A204.1 (cell line): ENCODE data around the gene SPTAN1.
"Not testable (repeated sequence)": the region's sequence is repeated elsewhere in the genome, so short reads cannot be mapped to it uniquely, and the experiment has no call there.

Experiments
- FAIRE-seq: peaks from 2 replicates; lab custom pipeline; 2012; peaks lifted over from hg19 to GRCh38; lab: Jason Lieb, UNC

Gene SPTAN1

DNA sequence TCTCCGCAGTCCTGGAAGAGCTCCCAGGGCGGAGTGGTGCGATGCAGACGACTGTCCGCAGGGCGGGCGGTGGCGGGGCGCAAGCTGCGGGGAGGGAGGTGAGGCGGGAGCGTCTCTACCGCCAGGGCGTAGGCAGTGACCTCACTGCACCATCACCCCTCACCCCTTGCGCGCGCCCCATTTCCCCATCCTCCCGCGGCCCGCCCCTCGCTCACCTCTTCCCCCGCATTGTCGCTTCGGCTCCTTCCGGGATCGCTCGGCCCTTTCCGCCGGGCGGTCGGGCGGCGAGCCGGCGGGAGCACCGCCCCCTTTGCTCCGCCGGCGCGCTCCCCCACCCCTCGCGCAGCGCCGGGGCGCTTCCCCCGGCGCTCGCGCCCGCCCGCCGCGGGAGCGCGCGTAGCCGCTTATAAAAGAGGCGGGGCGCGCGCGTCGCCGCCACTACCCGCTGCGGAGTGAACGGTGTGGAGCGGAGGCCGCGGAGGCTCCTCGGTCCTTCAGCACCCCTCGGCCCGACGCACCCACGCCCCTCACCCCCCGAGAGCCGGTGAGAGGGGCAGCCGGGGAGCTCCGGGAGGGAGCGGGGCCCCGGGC, at the start of gene SPTAN1:
Gene SPTAN1 (plus strand): TSS at position 435 of the 591 bp plus-strand sequence. CDS start 14,154 bp downstream, outside the sequence.
- FAIRE-seq = no peak

- FAIRE-seq = not testable (repeated sequence)
Observed at GRCh38 chr9:128503415-128503825, 49.0 kb upstream of the SPTAN1 start.

GRCh38 chr9:128503870-128504269, 48.5 kb upstream of the SPTAN1 start:
- FAIRE-seq = no peak

DNA sequence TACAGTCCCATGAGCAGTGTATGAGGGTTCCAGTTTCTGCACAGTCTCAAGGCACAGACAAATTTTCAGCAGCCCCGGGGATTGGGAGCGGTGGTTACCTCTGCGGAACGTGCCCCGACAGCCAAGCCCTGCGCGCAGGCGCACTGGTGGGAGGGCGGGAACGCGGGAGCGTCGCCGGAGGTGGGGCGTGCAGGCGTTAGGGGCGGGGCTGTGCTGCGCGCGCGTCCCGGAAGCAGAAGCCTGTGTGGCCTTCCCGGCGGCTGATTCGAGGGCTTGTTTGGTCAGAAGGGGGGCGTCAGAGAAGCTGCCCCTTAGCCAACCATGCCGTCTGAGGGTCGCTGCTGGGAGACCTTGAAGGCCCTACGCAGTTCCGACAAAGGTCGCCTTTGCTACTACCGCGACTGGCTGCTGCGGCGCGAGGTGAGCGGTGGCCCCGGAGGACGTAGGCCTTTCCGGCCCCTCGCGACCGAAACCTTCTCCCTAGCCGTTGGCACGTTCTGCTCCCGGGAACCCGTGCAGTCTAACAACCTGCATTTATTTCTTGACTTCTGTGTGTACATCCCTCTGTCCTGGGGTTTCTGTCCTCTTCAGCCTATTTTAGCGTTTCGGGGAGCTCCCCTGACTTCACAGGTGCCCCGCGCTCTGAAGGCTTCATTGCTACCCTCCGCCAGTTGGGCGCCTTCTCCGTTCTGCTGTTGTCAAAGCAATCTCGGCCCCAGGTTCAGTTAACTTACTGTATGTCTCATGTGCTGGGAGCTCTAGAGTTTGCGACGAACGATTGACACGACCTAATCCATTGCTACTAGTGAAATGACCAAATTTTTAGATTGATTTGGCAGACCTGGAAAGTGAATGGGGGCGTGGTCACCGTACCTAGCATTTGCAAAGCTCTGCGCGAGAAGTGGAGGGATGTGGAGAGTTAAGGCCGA, 47.6 kb upstream of the SPTAN1 start, which contains the start of gene GLE1:
Gene GLE1 (plus strand): TSS at position 235 of the 929 bp plus-strand sequence. CDS start 87 bp downstream, at position 322.
- FAIRE-seq = no peak

DNA sequence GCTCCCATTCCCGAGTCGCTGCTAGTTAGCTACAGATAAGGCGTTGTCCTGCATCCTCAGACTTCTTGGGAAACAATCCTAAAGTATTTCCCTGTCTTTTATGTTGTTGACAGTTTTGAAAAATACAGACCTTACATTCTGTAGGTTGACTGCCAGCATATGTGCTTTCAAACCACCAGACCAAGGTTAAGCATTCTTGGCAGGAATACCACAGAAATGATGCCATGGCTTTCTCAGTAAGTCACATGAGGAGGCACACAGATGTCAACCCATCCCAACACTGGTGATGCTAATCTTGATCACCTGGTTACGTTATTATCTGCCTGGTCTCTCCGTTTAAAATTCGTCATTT, 47.0 kb upstream of the SPTAN1 start:
- FAIRE-seq = no peak

DNA sequence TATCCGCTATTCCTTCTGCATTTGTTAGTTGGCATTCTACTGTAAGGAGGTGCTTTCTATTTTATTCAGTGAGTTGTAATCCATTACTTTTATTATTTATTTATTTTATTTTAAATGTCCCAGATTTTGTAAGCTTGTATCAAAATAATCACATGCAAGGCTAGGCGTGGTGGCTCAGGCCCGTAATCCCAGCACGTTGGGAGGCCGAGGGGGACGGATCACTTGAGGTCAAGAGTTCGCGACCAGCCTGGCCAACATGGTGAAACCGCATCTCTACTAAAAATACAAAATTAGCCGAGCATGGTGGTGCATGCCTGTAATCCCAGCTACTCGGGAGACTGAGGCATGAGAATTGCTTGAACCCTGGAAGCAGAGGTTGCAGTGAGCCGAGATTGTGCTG, 46.5 kb upstream of the SPTAN1 start:
- FAIRE-seq = not testable (repeated sequence)

DNA sequence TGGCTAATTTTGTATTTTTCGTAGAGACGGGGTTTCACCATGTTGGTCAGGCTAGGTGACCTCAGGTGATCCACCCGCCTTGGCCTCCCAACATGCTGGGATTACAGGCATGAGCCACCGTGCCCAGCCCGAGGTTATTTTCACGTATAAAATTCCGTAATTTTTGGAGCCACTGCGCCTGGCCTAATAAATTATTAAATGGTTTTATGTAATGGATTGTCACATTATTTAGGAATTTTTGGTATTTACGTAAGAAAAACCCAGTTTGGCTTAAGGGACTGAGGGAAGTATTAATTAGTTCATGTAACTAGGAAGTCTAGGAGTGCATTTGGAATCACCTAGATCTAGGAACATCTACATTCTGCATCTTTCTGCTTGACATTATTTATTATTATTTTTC, 39.6 kb upstream of the SPTAN1 start:
- FAIRE-seq = no peak

- no peak for FAIRE-seq
Observed at GRCh38 chr9:128521956-128522355, 30.4 kb upstream of the SPTAN1 start.

- no peak for FAIRE-seq
Observed at GRCh38 chr9:128523199-128523925, 29.0 kb upstream of the SPTAN1 start.

GRCh38 chr9:128526720-128527119, 25.7 kb upstream of the SPTAN1 start:
- FAIRE-seq = no peak

DNA sequence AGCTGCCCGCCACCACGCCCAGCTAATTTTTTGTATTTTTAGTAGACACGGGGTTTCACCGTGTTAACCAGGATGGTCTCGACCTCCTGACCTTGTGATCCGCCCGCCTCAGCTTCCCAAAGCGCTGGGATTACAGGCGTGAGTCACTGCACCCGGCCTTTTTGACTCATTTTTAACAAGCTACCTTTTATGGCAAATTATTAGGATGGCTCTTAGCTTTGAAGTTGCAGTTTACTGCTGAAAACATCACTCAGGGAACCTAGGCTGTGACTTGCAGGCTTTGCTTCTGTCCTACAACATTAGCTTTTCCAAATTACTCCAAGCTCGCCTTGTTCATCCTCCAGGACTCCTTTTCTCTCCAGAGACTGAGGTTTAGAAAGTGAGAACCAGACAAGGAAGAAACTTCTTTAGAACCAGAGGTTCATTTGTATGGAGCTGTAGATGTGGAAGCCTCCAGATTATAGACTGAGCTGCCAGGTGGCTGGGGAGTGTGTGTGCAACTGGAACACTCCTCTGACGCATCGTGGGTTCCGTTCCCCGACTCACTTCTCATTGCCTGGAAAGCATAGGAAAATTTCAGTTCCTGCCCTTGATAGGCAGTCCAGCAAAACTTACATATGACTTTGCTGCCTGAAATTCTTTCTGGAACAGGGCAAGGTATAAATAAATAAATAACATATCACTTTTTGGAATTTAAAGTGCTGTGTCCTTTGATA, 23.8 kb upstream of the SPTAN1 start:
- FAIRE-seq = no peak

GRCh38 chr9:128529191-128529590, 23.2 kb upstream of the SPTAN1 start:
- FAIRE-seq = no peak

DNA sequence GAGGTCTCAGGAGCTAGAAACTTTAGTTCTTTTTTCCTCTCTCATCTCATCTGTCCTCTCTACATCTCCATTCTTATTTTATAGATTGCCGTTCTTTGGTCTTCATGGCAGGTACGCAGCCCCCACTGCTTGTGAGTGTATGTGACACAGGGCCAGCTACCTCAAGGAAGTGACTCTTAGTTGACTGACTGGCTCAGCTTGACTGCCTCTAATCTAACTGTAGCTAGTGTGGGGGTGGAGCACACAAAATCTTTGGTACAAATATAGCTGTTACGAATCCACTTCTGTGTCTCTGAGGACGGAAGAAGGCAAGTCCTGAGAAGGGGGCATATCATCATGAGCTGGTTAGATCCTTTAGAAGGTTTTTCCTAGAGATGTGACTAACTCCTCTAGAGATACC, 19.8 kb upstream of the SPTAN1 start:
- no peak for FAIRE-seq

DNA sequence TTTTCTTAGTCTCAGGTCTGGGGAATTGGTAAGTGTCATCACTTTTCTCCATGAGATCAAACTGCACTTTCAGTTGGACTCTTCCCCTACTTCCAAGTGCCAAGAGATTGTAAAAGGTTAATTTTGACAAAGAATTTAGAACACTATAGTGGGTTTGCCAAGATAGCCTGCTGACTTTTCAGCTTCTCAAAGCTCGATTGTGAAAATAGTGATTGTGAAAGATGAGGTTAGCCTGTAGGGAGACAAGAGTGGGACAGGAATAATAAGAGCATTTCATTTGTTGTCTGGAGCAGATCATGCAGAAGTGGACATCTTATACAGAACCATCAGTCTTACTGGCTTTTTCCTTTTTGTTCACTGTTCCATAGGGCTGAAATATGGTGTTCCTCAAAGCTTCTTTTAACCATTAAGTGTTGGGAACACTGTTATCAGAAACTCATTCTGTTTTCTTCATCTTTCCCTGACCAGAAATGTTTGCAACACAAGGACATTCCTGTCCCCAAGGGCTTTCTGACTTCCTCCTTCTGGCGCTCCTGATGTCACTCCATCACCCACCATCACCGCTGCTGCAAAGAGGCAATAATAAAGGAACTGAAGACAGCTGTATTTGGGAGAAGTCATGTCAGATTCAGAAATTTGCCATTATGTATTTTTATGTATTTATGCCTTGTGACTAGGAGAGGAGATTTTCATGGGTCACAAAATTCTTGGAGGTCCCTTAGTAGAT, 11.6 kb upstream of the SPTAN1 start:
- FAIRE-seq = no peak

GRCh38 chr9:128546504-128546903, 5.9 kb upstream of the SPTAN1 start:
- no peak for FAIRE-seq

- no peak for FAIRE-seq
Observed at GRCh38 chr9:128548876-128549275, 3.5 kb upstream of the SPTAN1 start.

GRCh38 chr9:128550226-128550625, 2.2 kb upstream of the SPTAN1 start:
- no peak for FAIRE-seq

DNA sequence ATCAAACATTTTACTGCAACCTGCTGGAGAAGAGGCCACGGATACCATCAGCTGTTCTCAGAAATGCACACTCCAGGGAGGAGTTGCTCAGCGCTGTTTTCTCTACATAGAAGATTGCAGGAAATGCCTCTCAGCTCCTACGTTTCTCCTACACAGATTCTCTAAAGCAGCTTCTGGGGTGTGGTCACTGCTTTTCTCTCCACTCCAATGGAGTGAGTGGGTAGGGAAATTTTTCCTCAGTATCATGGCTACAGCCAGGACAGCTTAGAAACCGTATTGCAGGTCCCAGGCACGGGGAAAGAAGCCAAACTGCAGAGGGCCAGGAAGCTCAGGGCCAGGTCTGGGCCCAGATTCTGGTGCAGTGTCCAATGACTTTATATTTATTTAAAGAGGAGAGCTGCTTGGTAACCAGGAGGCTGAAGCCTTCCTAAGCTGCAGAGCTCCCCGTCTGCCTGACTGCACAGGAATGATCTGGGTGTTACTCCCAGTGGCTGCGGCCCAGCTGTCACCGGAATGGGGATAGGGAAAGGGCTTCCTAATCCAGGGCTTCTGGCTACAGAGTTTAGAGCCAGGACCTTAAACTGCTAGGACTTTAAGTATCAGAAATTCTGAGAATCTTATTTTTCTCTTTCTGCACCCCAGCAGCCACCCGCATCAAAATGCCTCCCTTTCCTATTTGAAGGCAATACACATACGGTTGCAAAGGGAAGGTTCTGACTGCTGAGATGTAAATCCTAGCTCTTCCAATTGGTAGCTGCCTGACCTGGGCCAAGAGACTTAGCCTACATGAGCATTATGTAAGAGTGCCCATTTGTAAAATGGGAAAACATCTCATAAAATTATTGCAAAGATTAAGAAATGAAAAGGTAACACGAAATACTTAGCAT, 1.4 kb upstream of the SPTAN1 start:
- no peak for FAIRE-seq

GRCh38 chr9:128551657-128552152, 682 bp upstream of the SPTAN1 start:
- no peak for FAIRE-seq

DNA sequence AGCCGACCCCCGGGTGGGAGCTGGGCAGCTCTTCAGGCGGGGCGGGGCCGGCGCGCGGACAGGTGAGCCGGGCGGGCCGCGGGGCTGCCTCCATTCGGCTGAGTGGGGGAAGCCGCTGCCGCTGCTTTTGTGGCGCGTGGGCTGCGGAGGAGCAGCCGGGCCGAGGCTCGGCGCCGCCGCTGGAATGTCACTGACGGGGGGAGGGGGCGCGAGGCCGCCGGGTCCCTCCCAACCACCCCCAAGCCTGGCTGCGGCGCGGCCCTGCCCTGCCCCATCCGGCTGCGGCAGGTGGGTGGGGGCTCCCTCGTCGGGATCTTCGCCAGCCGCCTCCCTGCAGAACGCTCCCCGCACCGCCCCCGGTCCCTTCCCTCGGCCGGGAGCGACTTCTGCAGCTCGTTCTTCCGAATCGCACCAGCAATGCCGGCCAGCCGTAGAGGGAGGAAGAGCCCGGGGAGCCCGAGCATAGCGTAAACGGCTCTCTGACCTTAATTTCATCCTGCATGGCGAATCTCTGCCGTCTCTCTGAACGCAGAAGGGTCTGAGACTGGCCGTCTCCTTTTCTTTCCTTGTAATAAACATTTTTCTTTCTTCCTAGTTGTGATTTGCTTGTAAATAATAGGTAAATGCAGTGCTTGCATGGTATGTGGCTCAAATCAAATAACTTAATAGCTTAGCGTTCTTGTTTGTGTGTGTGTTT, 505 bp downstream of the SPTAN1 start:
- no peak for FAIRE-seq
